OCI-LY7 (cell line): ENCODE data around the gene PIEZO2. TPM values are rescaled to one million over a fixed set of nuclear protein-coding genes. Genes with fewer than 3 reads are reported as not detected.

Source experiments
- BruUV-seq: library from RNA; stranded (reverse); fragments of 400-500 nt; replicated peaks from 2 replicates; lab custom pipeline; 2021; lab: Mats Ljungman, UMichigan
- CTCF ChIA-PET: fragments of 300-600 bp; sonication (Branson Sonifier 250); formaldehyde crosslinking; loops from one replicate; lab custom pipeline; 2022; ENCODE audit warnings: antibody characterized with exemption; ENCODE audit not compliant: unreplicated experiment; lab: Charles Lee
- POLR2A ChIA-PET: fragments of 300-600 bp; sonication (Branson Sonifier 250); formaldehyde crosslinking; loops from one replicate; lab custom pipeline; 2022; ENCODE audit warnings: antibody characterized with exemption; lab: Charles Lee
- DNase-seq: peaks from one replicate; pipeline ENCODE4 v3.0.0-alpha.2; 2015; ENCODE audit warnings: low spot score
- H2AFZ ChIP-seq: fragments of 200-600 bp; sonication (generic), shearing (Covaris generic); 2 replicates; pipeline ENCODE4 v1.6.1; 2014; ENCODE audit warnings: mild to moderate bottlenecking, antibody characterized with exemption, low read length, moderate library complexity
- H3K27ac ChIP-seq: fragments of 200-600 bp; sonication (generic); 2 replicates; pipeline ENCODE4 v1.5.1; 2014; ENCODE audit warnings: mixed run types, low read depth, mild to moderate bottlenecking, moderate library complexity, low read length, inconsistent platforms; ENCODE audit not compliant: poor library complexity, severe bottlenecking
- H3K36me3 ChIP-seq: fragments of 200-600 bp; sonication (generic); 2 replicates; pipeline ENCODE4 v1.6.1; 2014; ENCODE audit warnings: mild to moderate bottlenecking, antibody characterized with exemption, low read length, moderate library complexity, mixed read lengths; ENCODE audit not compliant: insufficient read depth
- H3K4me1 ChIP-seq: fragments of 200-600 bp; sonication (generic); 2 replicates; pipeline ENCODE4 v1.5.1; 2014; ENCODE audit warnings: mild to moderate bottlenecking, low read length; ENCODE audit not compliant: insufficient read depth, poor library complexity, severe bottlenecking
- H3K4me2 ChIP-seq: fragments of 200-600 bp; sonication (generic); 2 replicates; pipeline ENCODE4 v1.6.1; 2014; ENCODE audit warnings: mild to moderate bottlenecking, low read length
- H3K4me3 ChIP-seq: fragments of 200-600 bp; sonication (generic); 2 replicates; pipeline ENCODE4 v1.5.1; 2014; ENCODE audit warnings: mild to moderate bottlenecking, low read depth, low read length; ENCODE audit not compliant: poor library complexity, severe bottlenecking
- H3K79me2 ChIP-seq: fragments of 200-600 bp; sonication (generic); 2 replicates; pipeline ENCODE4 v1.6.1; 2016; ENCODE audit warnings: low read depth, mild to moderate bottlenecking, low read length, moderate library complexity, mixed read lengths; ENCODE audit not compliant: insufficient read depth
- H3K9me2 ChIP-seq: fragments of 200-600 bp; sonication (generic); 2 replicates; pipeline ENCODE4 v1.6.1; 2016; ENCODE audit warnings: mild to moderate bottlenecking, low read length, mixed read lengths; ENCODE audit not compliant: insufficient read depth
- H3K9me3 ChIP-seq: fragments of 200-600 bp; sonication (generic); 2 replicates; pipeline ENCODE4 v1.6.1; 2014; ENCODE audit warnings: mild to moderate bottlenecking, mixed run types, low read length, mixed read lengths
- H4K20me1 ChIP-seq: fragments of 200-600 bp; sonication (generic); 2 replicates; pipeline ENCODE4 v1.6.1; 2014; ENCODE audit warnings: mild to moderate bottlenecking, antibody characterized with exemption, low read length, moderate library complexity, mixed read lengths; ENCODE audit not compliant: insufficient read depth
- EZH2phosphoT487 ChIP-seq: fragments of 200-600 bp; sonication (generic); IDR thresholded peaks from 2 replicates; pipeline ENCODE4 v1.6.1; 2018; ENCODE audit warnings: low read depth, borderline replicate concordance, mild to moderate bottlenecking, mixed run types, antibody characterized with exemption, low read length, moderate library complexity, mixed read lengths
- intact Hi-C: fragments of 100-400 bp; cut with micrococcal nuclease; formaldehyde crosslinking; loops from one replicate; pipeline ENCODE4 v1.10.0; 2022; ENCODE audit not compliant: unreplicated experiment
- total RNA-seq, 2 experiments: library from RNA; depleted of rRNA in 1 of 2; stranded (reverse); fragments of >200 nt in 1 of 2; shearing (Covaris generic) in 1 of 2; gene quantifications; 2 replicates each; pipeline ENCODE4 v1.2.3, GENCODE V29; 2014 to 2022
- TF ChIP-seq, protein P1 (sequence below): fragments of 200-600 bp; sonication (generic); conservative IDR thresholded peaks from 2 replicates; pipeline ENCODE4 v1.5.1; 2014; ENCODE audit warnings: mild to moderate bottlenecking, antibody characterized with exemption, low read length, moderate library complexity, mixed read lengths

Gene PIEZO2
- total RNA-seq, 2 experiments from 2014 or later: 0.95 to 3.3 TPM

- Histone ChIP-seq H3K4me3 (no peak overlapping the region), H3K9me2 (no peaks in the 10 kb centered on the region), H3K79me2 (no peaks in the 10 kb centered on the region), H3K36me3 (no peaks in the 10 kb centered on the region), H3K4me1 (no peaks in the 10 kb centered on the region), H4K20me1 (no peaks in the 10 kb centered on the region), H3K9me3 (no peaks in the 10 kb centered on the region), H3K27ac (no peak overlapping the region), H2AFZ (no peak overlapping the region), H3K4me2 (no peak overlapping the region)
- BruUV-seq: no TSS peak
- DNase-seq: no peak
- intact Hi-C loops: loop anchor here (2.0 kb wide), 1 partner anchor 200 kb away; no protein-coding TSS in a partner anchor
- CTCF ChIA-PET: interaction anchor here (1.9 kb wide), 1 partner anchor 304 kb away, joined by 8 read pairs; no protein-coding TSS in a partner anchor
- POLR2A ChIA-PET: no interaction called here
- TF ChIP-seq EZH2phosphoT487: no peak
- TF ChIP-seq, protein P1, sequence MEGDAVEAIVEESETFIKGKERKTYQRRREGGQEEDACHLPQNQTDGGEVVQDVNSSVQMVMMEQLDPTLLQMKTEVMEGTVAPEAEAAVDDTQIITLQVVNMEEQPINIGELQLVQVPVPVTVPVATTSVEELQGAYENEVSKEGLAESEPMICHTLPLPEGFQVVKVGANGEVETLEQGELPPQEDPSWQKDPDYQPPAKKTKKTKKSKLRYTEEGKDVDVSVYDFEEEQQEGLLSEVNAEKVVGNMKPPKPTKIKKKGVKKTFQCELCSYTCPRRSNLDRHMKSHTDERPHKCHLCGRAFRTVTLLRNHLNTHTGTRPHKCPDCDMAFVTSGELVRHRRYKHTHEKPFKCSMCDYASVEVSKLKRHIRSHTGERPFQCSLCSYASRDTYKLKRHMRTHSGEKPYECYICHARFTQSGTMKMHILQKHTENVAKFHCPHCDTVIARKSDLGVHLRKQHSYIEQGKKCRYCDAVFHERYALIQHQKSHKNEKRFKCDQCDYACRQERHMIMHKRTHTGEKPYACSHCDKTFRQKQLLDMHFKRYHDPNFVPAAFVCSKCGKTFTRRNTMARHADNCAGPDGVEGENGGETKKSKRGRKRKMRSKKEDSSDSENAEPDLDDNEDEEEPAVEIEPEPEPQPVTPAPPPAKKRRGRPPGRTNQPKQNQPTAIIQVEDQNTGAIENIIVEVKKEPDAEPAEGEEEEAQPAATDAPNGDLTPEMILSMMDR: no peak
Measured at GRCh38 chr18:11155034-11155759, 5.8 kb upstream of the PIEZO2 start.

GRCh38 chr18:11154368-11154989 lies 5.1 kb upstream of the PIEZO2 start:
- Histone ChIP-seq H3K36me3 (no peaks in the 10 kb centered on the region), H3K4me3 (no peak overlapping the region), H3K9me2 (no peaks in the 10 kb centered on the region), H3K27ac (no peak overlapping the region), H4K20me1 (no peaks in the 10 kb centered on the region), H3K79me2 (no peaks in the 10 kb centered on the region), H3K4me1 (no peaks in the 10 kb centered on the region), H3K4me2 (no peak overlapping the region), H2AFZ (no peak overlapping the region), H3K9me3 (no peaks in the 10 kb centered on the region)
- intact Hi-C loops: loop anchor here (1.0 to 5.0 kb wide), 5 partner anchors 112 to 592 kb away; no protein-coding TSS in a partner anchor
- no TSS peak for BruUV-seq
- ChIA-PET CTCF (interaction anchor here (1.9 kb wide), 1 partner anchor 303 kb away, joined by 8 read pairs; no protein-coding TSS in a partner anchor), POLR2A (interaction anchor here (0.5 to 1.2 kb wide), 3 partner anchors 46 to 300 kb away, joined by 3 to 4 read pairs (median 3); no protein-coding TSS in a partner anchor)
- peak; percentile 60 for DNase-seq
- TF ChIP-seq, protein P1: peak; percentile 81
- TF ChIP-seq EZH2phosphoT487: no peak
